T-helper 1 cell treated with Interleukin-12 subunit alpha and Interleukin-12 subunit beta and Interleukin-4 antibody, amounts not matched to agents 30 μg/mL and 1 μg/mL, for 36 hours (primary cell): Measurements from ENCODE around the gene SCAMP5.

Source experiments
- H3K27ac Mint-ChIP-seq: one replicate; pipeline ENCODE4 v1.8.0; 2021; ENCODE audit warnings: mild to moderate bottlenecking, mixed read lengths
- H3K27me3 Mint-ChIP-seq: one replicate; pipeline ENCODE4 v1.8.0; 2021; ENCODE audit warnings: low read depth, mixed read lengths
- H3K36me3 Mint-ChIP-seq: one replicate; pipeline ENCODE4 v1.8.0; 2021; ENCODE audit warnings: low read depth, mixed read lengths
- H3K4me1 Mint-ChIP-seq: one replicate; pipeline ENCODE4 v1.8.0; 2021; ENCODE audit warnings: low read depth, mixed read lengths
- H3K4me3 Mint-ChIP-seq: one replicate; pipeline ENCODE4 v1.8.0; 2021; ENCODE audit warnings: mild to moderate bottlenecking, moderate library complexity, mixed read lengths
- H3K9me3 Mint-ChIP-seq: one replicate; pipeline ENCODE4 v1.8.0; 2021; ENCODE audit warnings: mixed read lengths

SCAMP5 gene

GRCh38 chr15:75023181-75023871, 28.0 kb downstream of the SCAMP5 start, which contains the start of gene PPCDC:
TSS of gene PPCDC (plus strand) at chr15:75023590. CDS start at chr15:75028319, 4,729 bp downstream.
- peaks cover 2% of the 10 kb centered on the region for H3K36me3 Mint-ChIP-seq
- H3K4me1 Mint-ChIP-seq: peaks cover 18% of the 10 kb centered on the region
- H3K27ac Mint-ChIP-seq: peak within 1 kb of the TSS; percentile 93
- H3K27me3 Mint-ChIP-seq: no peaks in the 10 kb centered on the region
- peak within 1 kb of the TSS; percentile 99 for H3K4me3 Mint-ChIP-seq
- H3K9me3 Mint-ChIP-seq: no peaks in the 10 kb centered on the region

GRCh38 chr15:75023872-75024636, 28.7 kb downstream of the SCAMP5 start:
- no peaks in the 10 kb centered on the region for H3K27me3 Mint-ChIP-seq
- H3K4me1 Mint-ChIP-seq: peaks cover 19% of the 10 kb centered on the region
- peak overlapping the region; percentile 93 for H3K27ac Mint-ChIP-seq
- H3K9me3 Mint-ChIP-seq: no peaks in the 10 kb centered on the region
- H3K36me3 Mint-ChIP-seq: peaks cover 2% of the 10 kb centered on the region
- peak overlapping the region; percentile 99 for H3K4me3 Mint-ChIP-seq

- H3K9me3 Mint-ChIP-seq: no peaks in the 10 kb centered on the region
- H3K4me1 Mint-ChIP-seq: peaks cover 25% of the 10 kb centered on the region
- no peaks in the 10 kb centered on the region for H3K27me3 Mint-ChIP-seq
- H3K27ac Mint-ChIP-seq: peak overlapping the region; percentile 73
- H3K4me3 Mint-ChIP-seq: peak overlapping the region; percentile 99
- H3K36me3 Mint-ChIP-seq: peaks cover 3% of the 10 kb centered on the region
Measured at GRCh38 chr15:75025107-75025506, 29.7 kb downstream of the SCAMP5 start.

- Mint-ChIP-seq H3K4me1 (peaks cover 28% of the 10 kb centered on the region), H3K27me3 (no peaks in the 10 kb centered on the region), H3K36me3 (peaks cover 4% of the 10 kb centered on the region), H3K9me3 (no peaks in the 10 kb centered on the region), H3K27ac (no peak overlapping the region), H3K4me3 (peak overlapping the region; percentile 99)
Measured at GRCh38 chr15:75025548-75026260, 30.3 kb downstream of the SCAMP5 start.

GRCh38 chr15:75027551-75027950, 32.2 kb downstream of the SCAMP5 start:
- Mint-ChIP-seq H3K9me3 (no peaks in the 10 kb centered on the region), H3K27ac (no peak overlapping the region), H3K36me3 (peaks cover 4% of the 10 kb centered on the region), H3K4me1 (peaks cover 44% of the 10 kb centered on the region), H3K27me3 (no peaks in the 10 kb centered on the region), H3K4me3 (no peak overlapping the region)

GRCh38 chr15:75028991-75029377, 33.6 kb downstream of the SCAMP5 start:
- Mint-ChIP-seq H3K9me3 (no peaks in the 10 kb centered on the region), H3K27me3 (no peaks in the 10 kb centered on the region), H3K27ac (peak overlapping the region; percentile 71), H3K4me1 (peaks cover 47% of the 10 kb centered on the region), H3K4me3 (no peak overlapping the region), H3K36me3 (peaks cover 7% of the 10 kb centered on the region)

GRCh38 chr15:75029378-75030022, 34.1 kb downstream of the SCAMP5 start:
- peak overlapping the region; percentile 71 for H3K27ac Mint-ChIP-seq
- H3K27me3 Mint-ChIP-seq: no peaks in the 10 kb centered on the region
- peaks cover 7% of the 10 kb centered on the region for H3K36me3 Mint-ChIP-seq
- H3K4me3 Mint-ChIP-seq: peak overlapping the region; percentile 39
- H3K4me1 Mint-ChIP-seq: peaks cover 43% of the 10 kb centered on the region
- H3K9me3 Mint-ChIP-seq: no peaks in the 10 kb centered on the region

- H3K4me1 Mint-ChIP-seq: peaks cover 39% of the 10 kb centered on the region
- peaks cover 7% of the 10 kb centered on the region for H3K36me3 Mint-ChIP-seq
- H3K27ac Mint-ChIP-seq: no peak overlapping the region
- no peaks in the 10 kb centered on the region for H3K27me3 Mint-ChIP-seq
- H3K4me3 Mint-ChIP-seq: no peak overlapping the region
- H3K9me3 Mint-ChIP-seq: no peaks in the 10 kb centered on the region
Measured at GRCh38 chr15:75030023-75030413, 34.7 kb downstream of the SCAMP5 start.

- Mint-ChIP-seq H3K27ac (peak overlapping the region; percentile 22), H3K27me3 (no peaks in the 10 kb centered on the region), H3K9me3 (no peaks in the 10 kb centered on the region), H3K4me1 (peaks cover 35% of the 10 kb centered on the region), H3K4me3 (no peak overlapping the region), H3K36me3 (peaks cover 7% of the 10 kb centered on the region)
Measured at GRCh38 chr15:75030424-75030823, 35.1 kb downstream of the SCAMP5 start.

GRCh38 chr15:75031848-75032247, 36.5 kb downstream of the SCAMP5 start:
- peaks cover 37% of the 10 kb centered on the region for H3K4me1 Mint-ChIP-seq
- peak overlapping the region; percentile 56 for H3K27ac Mint-ChIP-seq
- no peak overlapping the region for H3K4me3 Mint-ChIP-seq
- no peaks in the 10 kb centered on the region for H3K9me3 Mint-ChIP-seq
- H3K27me3 Mint-ChIP-seq: no peaks in the 10 kb centered on the region
- H3K36me3 Mint-ChIP-seq: peaks cover 12% of the 10 kb centered on the region

GRCh38 chr15:75032395-75032794, 37.0 kb downstream of the SCAMP5 start:
- no peaks in the 10 kb centered on the region for H3K27me3 Mint-ChIP-seq
- no peak overlapping the region for H3K4me3 Mint-ChIP-seq
- H3K9me3 Mint-ChIP-seq: no peaks in the 10 kb centered on the region
- H3K27ac Mint-ChIP-seq: peak overlapping the region; percentile 56
- peaks cover 42% of the 10 kb centered on the region for H3K4me1 Mint-ChIP-seq
- peaks cover 15% of the 10 kb centered on the region for H3K36me3 Mint-ChIP-seq

GRCh38 chr15:75033809-75034208, 38.4 kb downstream of the SCAMP5 start:
- no peak overlapping the region for H3K4me3 Mint-ChIP-seq
- no peaks in the 10 kb centered on the region for H3K9me3 Mint-ChIP-seq
- no peaks in the 10 kb centered on the region for H3K27me3 Mint-ChIP-seq
- H3K36me3 Mint-ChIP-seq: peaks cover 15% of the 10 kb centered on the region
- H3K4me1 Mint-ChIP-seq: peaks cover 54% of the 10 kb centered on the region
- H3K27ac Mint-ChIP-seq: no peak overlapping the region

GRCh38 chr15:75034615-75035014, 39.3 kb downstream of the SCAMP5 start:
- Mint-ChIP-seq H3K4me3 (no peak overlapping the region), H3K27ac (no peak overlapping the region), H3K36me3 (peaks cover 16% of the 10 kb centered on the region), H3K4me1 (peaks cover 56% of the 10 kb centered on the region), H3K9me3 (no peaks in the 10 kb centered on the region), H3K27me3 (no peaks in the 10 kb centered on the region)

- Mint-ChIP-seq H3K4me3 (peak overlapping the region; percentile 16), H3K9me3 (no peaks in the 10 kb centered on the region), H3K27me3 (no peaks in the 10 kb centered on the region), H3K4me1 (peaks cover 50% of the 10 kb centered on the region), H3K36me3 (peaks cover 15% of the 10 kb centered on the region), H3K27ac (peak overlapping the region; percentile 76)
Measured at GRCh38 chr15:75036212-75036616, 40.9 kb downstream of the SCAMP5 start.
